Smooth muscle cell (in vitro differentiated cells): ENCODE measurements around the gene MISP. TPM values are rescaled to one million over a fixed set of nuclear protein-coding genes. Genes with fewer than 3 reads are reported as not detected.

Experiments
- DNase-seq: peaks from one replicate; lab custom pipeline; 2025; ENCODE audit not compliant: unreplicated experiment; lab: John Stamatoyannopoulos, UW
- H2AFZ ChIP-seq: fragments of 200-600 bp; sonication (generic); 2 replicates; pipeline ENCODE4 v1.6.0; 2016; ENCODE audit warnings: antibody characterized with exemption, low read depth, mild to moderate bottlenecking
- H3F3A ChIP-seq: fragments of 200-600 bp; sonication (generic); 2 replicates; pipeline ENCODE4 v1.6.0; 2017; ENCODE audit warnings: antibody characterized with exemption, low read depth
- H3K27ac ChIP-seq: fragments of 200-600 bp; sonication (generic); 2 replicates; pipeline ENCODE4 v1.5.1; 2016; ENCODE audit warnings: low read depth, mild to moderate bottlenecking
- H3K27me3 ChIP-seq: fragments of 200-600 bp; sonication (generic); 2 replicates; pipeline ENCODE4 v1.6.1; 2016; ENCODE audit warnings: low read depth, mild to moderate bottlenecking
- H3K36me3 ChIP-seq: fragments of 200-600 bp; sonication (generic); 2 replicates; pipeline ENCODE4 v1.5.1; 2016; ENCODE audit warnings: low read depth
- H3K4me1 ChIP-seq: fragments of 200-600 bp; sonication (generic); 2 replicates; pipeline ENCODE4 v1.5.1; 2016; ENCODE audit warnings: low read depth
- H3K4me2 ChIP-seq: fragments of 200-600 bp; sonication (generic); 2 replicates; pipeline ENCODE4 v1.6.0; 2016; ENCODE audit warnings: mild to moderate bottlenecking
- H3K4me3 ChIP-seq: fragments of 200-600 bp; sonication (generic); 2 replicates; pipeline ENCODE4 v1.5.1; 2016; ENCODE audit warnings: mild to moderate bottlenecking
- H3K79me2 ChIP-seq: fragments of 200-600 bp; sonication (generic); 2 replicates; pipeline ENCODE4 v1.6.0; 2016; ENCODE audit warnings: low read depth, mild to moderate bottlenecking
- H3K9ac ChIP-seq: fragments of 200-600 bp; sonication (generic); 2 replicates; pipeline ENCODE4 v1.6.0; 2016; ENCODE audit warnings: low read depth
- H3K9me3 ChIP-seq: fragments of 200-600 bp; sonication (generic); replicated peaks from 2 replicates; pipeline ENCODE4 v1.5.1; 2016; ENCODE audit warnings: low read depth
- H4K20me1 ChIP-seq: fragments of 200-600 bp; sonication (generic); 2 replicates; pipeline ENCODE4 v1.6.0; 2016; ENCODE audit warnings: low read depth
- CTCF ChIP-seq: fragments of 200-600 bp; sonication (generic); IDR thresholded peaks from 2 replicates; pipeline ENCODE4 v1.5.1; 2017; ENCODE audit warnings: borderline replicate concordance, mild to moderate bottlenecking, antibody characterized with exemption; ENCODE audit not compliant: insufficient read depth, poor library complexity, severe bottlenecking
- WGBS: methylation state at CpG from one replicate; pipeline ENCODE4 v1.1.7; 2016; ENCODE audit warnings: low lambda C conversion rate; 5-methylcytosine and 5-hydroxymethylcytosine counted together
- polyA plus RNA-seq: library from polyadenylated mRNA; unstranded; fragments of >200 nt; fragmentation: Nextera tagmentation; extraction: Ambion mirVana; gene quantifications from 2 replicates; pipeline ENCODE4 v1.2.1, GENCODE V29; 2016
- total RNA-seq: library from RNA; depleted of rRNA; stranded (reverse); fragments of >200 nt; gene quantifications from 2 replicates; pipeline ENCODE4 v1.2.3, GENCODE V29; 2014

The MISP gene
- total and polyA plus RNA-seq, 2 experiments from 2014 or later = 1.2 to 1.7 TPM

- Histone ChIP-seq H3K4me3 (no peak overlapping the region), H3K27ac (no peak overlapping the region), H3K36me3 (peaks cover 20% of the 10 kb centered on the region), H3K27me3 (no peaks in the 10 kb centered on the region), H3K79me2 (peaks cover 93% of the 10 kb centered on the region), H3K9ac (no peak overlapping the region), H3K4me2 (no peak overlapping the region), H4K20me1 (peaks cover 100% of the 10 kb centered on the region), H2AFZ (no peak overlapping the region), H3F3A (peaks cover 28% of the 10 kb centered on the region), H3K4me1 (peaks cover 13% of the 10 kb centered on the region), H3K9me3 (no peaks in the 10 kb centered on the region)
- DNase-seq = no peak
- WGBS = 96% methylated on average over 84 of the region's 93 CpGs
- no peak for TF ChIP-seq CTCF
Observed at GRCh38 chr19:805600-806550, 55.0 kb downstream of the MISP start.

- H3K4me3 ChIP-seq = no peak overlapping the region
- peaks cover 2% of the 10 kb centered on the region for H3K4me1 ChIP-seq
- H3K9ac ChIP-seq = no peak overlapping the region
- H3K27ac ChIP-seq = no peak overlapping the region
- DNase-seq = no peak
- peaks cover 82% of the 10 kb centered on the region for H3K79me2 ChIP-seq
- WGBS = 96% methylated on average over 34 of the region's 34 CpGs
- no peak overlapping the region for H3K4me2 ChIP-seq
- TF ChIP-seq CTCF = no peak
- no peaks in the 10 kb centered on the region for H3K27me3 ChIP-seq
- H3K36me3 ChIP-seq = peaks cover 20% of the 10 kb centered on the region
- no peaks in the 10 kb centered on the region for H3K9me3 ChIP-seq
- H2AFZ ChIP-seq = no peak overlapping the region
- peaks cover 31% of the 10 kb centered on the region for H3F3A ChIP-seq
- peaks cover 100% of the 10 kb centered on the region for H4K20me1 ChIP-seq
Observed at GRCh38 chr19:806815-807421, 56.0 kb downstream of the MISP start.

GRCh38 chr19:807627-808422, 56.9 kb downstream of the MISP start:
- Histone ChIP-seq H3K4me2 (no peak overlapping the region), H3K4me1 (no peaks in the 10 kb centered on the region), H3F3A (peaks cover 31% of the 10 kb centered on the region), H3K27me3 (no peaks in the 10 kb centered on the region), H3K27ac (no peak overlapping the region), H3K79me2 (peaks cover 73% of the 10 kb centered on the region), H2AFZ (no peak overlapping the region), H3K4me3 (no peak overlapping the region), H3K9me3 (no peaks in the 10 kb centered on the region), H3K9ac (no peak overlapping the region), H3K36me3 (peaks cover 20% of the 10 kb centered on the region), H4K20me1 (peaks cover 94% of the 10 kb centered on the region)
- WGBS = 95% methylated on average over 40 of the region's 44 CpGs
- DNase-seq = no peak
- TF ChIP-seq CTCF = no peak
